Fibroblast of pulmonary artery (primary cell): ENCODE data around the gene VPS4A.

Experiments used
- DNase-seq: peaks from one replicate; pipeline ENCODE4 v3.0.0-alpha.2; 2010; ENCODE audit warnings: low read depth
- H3K4me3 ChIP-seq: replicated peaks from 2 replicates; pipeline ENCODE4 v1.5.1; 2011; ENCODE audit warnings: low read depth, mild to moderate bottlenecking, control low read depth, low read length, moderate library complexity
- TF ChIP-seq, protein P1 (sequence below): IDR thresholded peaks from 2 replicates; pipeline ENCODE4 v1.5.1; 2011; ENCODE audit warnings: mild to moderate bottlenecking, control low read depth, low read length, inconsistent platforms; ENCODE audit errors: missing control alignments

Gene VPS4A

DNA sequence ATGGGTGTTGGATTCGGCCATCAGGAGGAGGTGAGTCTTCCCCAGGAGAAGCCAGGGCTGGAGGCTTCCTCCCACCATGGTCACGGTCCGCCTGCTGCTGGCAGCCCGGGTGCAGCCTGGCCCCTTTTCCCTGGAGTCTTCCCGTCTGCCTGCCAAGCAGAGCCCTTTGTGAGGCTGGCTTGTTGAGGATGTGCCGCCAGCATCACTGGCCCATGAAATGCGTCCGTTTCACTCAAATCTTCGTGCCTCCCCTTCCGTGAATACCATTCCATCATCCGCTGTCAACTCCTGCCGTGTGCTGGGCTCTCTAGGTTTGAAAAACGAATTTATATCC, 9.6 kb downstream of the VPS4A start:
- TF ChIP-seq, protein P1, sequence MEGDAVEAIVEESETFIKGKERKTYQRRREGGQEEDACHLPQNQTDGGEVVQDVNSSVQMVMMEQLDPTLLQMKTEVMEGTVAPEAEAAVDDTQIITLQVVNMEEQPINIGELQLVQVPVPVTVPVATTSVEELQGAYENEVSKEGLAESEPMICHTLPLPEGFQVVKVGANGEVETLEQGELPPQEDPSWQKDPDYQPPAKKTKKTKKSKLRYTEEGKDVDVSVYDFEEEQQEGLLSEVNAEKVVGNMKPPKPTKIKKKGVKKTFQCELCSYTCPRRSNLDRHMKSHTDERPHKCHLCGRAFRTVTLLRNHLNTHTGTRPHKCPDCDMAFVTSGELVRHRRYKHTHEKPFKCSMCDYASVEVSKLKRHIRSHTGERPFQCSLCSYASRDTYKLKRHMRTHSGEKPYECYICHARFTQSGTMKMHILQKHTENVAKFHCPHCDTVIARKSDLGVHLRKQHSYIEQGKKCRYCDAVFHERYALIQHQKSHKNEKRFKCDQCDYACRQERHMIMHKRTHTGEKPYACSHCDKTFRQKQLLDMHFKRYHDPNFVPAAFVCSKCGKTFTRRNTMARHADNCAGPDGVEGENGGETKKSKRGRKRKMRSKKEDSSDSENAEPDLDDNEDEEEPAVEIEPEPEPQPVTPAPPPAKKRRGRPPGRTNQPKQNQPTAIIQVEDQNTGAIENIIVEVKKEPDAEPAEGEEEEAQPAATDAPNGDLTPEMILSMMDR, result no peak
- no peak for DNase-seq
- H3K4me3 ChIP-seq, result no peak overlapping the region

DNA sequence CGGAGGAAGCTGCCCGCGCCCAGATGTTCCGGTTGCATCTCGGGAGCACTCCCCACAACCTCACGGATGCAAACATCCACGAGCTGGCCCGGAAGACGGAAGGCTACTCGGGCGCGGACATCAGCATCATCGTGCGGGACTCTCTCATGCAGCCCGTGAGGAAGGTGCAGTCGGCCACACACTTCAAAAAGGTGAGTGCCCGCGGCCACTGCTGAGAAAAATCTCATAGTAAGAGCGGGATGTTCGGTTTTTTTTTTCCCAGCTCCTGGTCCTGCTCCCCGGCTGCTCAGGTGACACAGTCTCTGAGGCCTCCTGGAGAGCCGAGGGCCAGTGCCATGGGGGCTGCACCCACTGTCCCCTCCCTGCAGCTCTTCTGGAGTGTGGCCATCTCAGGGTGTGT, 9.9 kb downstream of the VPS4A start:
- H3K4me3 ChIP-seq, result no peak overlapping the region
- TF ChIP-seq, protein P1, result no peak
- no peak for DNase-seq

- TF ChIP-seq, protein P1, result no peak
- no peak for DNase-seq
- H3K4me3 ChIP-seq, result no peak overlapping the region
These were observed 11.2 kb downstream of the VPS4A start for GRCh38 chr16:69322343-69322742.

- TF ChIP-seq, protein P1, result no peak
- no peak overlapping the region for H3K4me3 ChIP-seq
- DNase-seq, result no peak
These were observed 12.3 kb downstream of the VPS4A start for GRCh38 chr16:69323415-69323814.

DNA sequence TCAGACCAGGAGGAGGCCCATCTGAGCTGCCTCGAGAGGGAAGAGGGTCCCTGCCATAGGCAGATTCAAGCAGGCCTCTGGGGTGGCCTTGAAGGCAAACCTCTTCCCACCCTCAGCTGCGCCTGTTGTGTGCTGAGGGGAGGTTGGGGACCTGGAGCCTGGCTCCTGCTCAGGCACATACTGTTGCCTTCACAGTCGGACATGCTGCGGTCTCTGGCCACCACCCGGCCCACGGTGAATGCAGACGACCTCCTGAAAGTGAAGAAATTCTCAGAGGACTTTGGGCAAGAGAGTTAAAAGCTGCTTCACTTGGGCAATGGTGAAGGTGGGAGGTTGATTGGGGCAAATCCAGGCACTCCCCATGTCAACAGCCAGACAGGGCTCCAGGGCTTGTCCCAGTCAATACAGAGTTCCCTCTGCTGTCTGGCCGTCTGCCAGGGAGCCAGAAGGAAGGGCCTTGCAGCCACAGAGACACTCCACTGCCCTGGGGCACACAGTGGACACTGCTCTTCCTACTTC, 12.9 kb downstream of the VPS4A start:
- no peak for DNase-seq
- TF ChIP-seq, protein P1, result no peak
- no peak overlapping the region for H3K4me3 ChIP-seq

GRCh38 chr16:69324585-69325253, 13.6 kb downstream of the VPS4A start:
- no peak overlapping the region for H3K4me3 ChIP-seq
- TF ChIP-seq, protein P1, result no peak
- DNase-seq, result no peak

DNA sequence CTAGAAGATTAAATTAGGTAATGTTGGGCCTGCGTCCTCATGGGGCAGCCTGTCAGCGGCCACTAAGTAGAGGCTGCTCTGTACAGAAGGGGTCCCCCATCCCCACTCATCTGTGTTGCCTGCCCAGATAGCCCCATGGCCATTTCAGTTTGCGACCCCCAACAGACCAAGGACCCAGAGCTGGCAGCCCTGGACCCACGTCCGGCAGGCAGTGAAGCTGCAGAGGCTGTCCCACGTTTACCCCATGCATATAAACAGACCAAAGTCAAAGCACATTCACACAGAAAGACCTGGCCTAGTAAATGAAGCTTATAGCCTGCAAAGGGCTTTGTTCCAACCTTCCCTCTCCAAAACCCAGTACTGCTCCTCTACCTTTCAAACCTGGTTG, 14.6 kb downstream of the VPS4A start:
- no peak overlapping the region for H3K4me3 ChIP-seq
- TF ChIP-seq, protein P1, result no peak
- no peak for DNase-seq
